Stimulated activated CD4-positive, alpha-beta T cell treated with anti-CD3 and anti-CD28 coated beads, Interleukin-1b, Interleukin-23, amount 100 ng/mL, for 4 hours (primary cell): ENCODE results near the gene MAML2.

Source experiments
- DNase-seq, 2 donors: peaks; one replicate each; pipeline ENCODE4 v3.0.0-alpha.2; 2020; ENCODE audit warnings: low read depth in 2 of 2

MAML2 gene

GRCh38 chr11:96339706-96340554 lies 3.1 kb downstream of the MAML2 start:
- no peak for DNase-seq

GRCh38 chr11:96338910-96339705 lies 3.9 kb downstream of the MAML2 start:
- no peak for DNase-seq

DNA sequence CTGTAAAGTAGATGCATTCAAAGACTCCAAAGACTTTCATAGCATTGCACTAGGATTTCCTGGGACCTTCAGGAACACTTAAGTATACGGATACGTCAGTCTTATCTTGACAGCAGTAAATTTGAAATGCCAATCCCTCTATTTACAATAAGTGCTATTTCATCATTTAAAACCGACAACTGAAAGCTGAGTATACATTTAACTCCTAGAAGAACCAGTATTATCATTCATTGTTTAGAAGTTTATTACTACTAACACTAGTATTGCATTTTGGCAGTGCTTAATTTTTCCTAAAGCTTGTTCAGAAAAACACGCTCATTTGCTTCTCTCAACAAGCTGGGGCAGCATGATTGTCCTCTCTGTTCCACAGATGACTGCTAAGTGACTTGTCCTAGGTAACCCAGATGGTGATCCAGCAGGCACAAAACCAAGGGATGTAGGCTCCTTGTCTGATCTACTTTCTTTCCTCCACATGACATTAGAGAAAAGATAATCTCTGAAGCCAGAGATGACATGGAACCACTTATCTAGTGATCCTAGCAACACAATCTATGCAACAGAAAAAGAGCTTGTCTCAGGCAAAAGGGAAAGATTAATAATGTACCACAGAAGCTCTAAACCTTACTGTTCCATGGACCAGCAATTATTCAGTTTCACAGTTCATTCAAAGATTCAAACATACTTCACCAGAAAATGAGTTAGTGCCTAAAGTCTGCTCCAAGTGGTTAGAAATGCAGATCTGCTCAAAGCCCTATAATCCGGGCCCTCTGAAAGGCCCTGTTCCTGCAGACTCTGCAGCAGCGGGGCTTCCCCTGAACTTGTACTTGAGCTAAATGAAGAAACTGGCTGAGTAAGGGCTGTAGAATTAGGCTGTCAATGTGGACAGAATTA lies 5.2 kb downstream of the MAML2 start:
- DNase-seq = no peak

DNA sequence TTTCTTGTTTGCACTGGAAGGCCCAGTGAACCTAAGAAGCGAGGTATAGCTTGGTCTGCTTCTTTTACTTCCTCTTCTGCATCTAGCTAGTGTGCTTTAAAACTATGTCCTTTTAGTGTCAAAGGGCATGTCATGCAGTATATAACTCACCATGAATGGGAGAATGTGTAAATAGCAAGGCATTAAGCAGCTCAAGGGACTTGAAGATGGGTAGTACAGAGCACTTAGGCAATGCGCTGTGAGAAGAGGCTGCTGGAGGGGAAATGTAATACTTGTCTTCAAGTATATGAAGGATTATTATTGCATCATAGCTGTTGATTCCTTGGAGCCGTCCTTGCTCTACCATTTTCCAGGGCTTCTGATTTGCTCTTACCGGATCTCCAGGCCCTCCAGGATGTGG lies 7.6 kb downstream of the MAML2 start:
- DNase-seq = no peak

GRCh38 chr11:96334219-96334618 lies 8.8 kb downstream of the MAML2 start:
- DNase-seq = no peak

DNA sequence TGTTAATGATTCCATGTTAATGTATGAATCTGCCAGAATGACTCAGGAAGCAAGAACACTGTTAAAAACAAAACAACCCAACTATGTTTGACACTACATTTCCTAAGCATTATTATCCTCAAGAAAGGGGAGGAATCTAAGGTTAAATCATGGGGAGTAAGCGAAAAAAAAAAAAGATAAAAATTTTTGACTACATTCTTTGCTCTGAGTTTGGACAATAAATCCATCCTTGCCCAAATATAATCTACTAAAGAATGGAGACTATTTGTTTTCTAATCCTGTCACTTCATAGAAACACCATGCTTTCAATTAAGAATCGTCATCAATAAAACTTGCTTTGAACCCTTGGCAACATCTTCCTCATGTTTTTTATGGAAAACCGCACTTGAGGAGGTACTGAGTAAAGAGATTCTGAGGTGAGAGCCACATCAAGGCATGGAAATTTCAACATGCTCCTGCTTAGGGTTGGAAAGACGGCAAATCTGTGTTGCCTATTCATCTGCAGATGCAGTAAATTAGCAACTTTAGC lies 9.7 kb downstream of the MAML2 start:
- no peak for DNase-seq

DNA sequence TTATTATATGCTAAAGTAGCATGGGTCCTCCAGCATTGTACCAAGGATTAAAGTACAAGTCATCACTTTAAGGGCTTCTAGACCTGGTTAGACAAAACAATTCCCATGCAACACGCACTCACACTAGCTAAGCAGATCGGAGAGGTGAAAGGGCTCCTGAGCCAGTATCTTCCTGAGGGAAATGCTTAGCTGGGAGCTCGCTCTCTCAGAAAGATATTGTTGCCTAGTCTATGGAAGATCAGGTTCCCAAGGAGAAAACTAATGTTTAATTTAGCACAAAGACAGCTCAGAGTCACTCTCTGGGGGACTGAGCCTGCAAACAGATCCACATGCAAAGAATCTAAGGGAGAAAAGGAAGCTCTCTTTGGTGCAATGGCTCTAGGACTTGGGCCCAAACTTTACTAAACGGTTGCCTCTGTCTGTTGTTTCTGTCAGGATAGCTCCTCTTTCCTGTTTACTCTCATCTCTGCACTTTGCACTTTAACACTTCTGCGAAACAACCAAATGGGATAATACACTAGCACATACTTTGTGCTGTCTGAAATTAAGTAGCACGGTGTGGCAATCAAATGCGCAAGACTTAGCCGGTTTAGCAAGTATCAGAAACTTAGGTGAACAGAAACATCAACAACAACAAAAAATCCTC lies 10.7 kb downstream of the MAML2 start:
- DNase-seq = no peak

DNA sequence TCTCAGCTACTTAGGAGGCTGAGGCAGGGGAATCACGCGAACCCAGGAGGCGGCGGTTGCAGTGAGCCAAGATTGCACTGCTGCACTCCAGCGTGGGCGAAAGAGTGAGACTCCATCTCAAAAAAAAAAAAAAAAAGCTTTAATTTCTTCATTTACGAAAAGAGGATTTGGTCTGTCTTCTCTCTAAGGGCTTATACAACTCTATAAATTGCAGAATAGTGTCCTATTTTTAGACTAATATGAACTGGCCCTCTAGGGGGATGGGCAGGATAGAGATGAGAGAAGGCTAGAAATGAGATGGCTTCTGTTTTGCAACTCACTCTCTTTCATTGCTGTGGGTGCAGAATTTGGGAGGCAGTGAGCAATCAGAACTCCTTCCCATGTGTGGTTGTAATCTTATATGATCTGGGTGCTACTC lies 11.3 kb downstream of the MAML2 start:
- no peak for DNase-seq

DNA sequence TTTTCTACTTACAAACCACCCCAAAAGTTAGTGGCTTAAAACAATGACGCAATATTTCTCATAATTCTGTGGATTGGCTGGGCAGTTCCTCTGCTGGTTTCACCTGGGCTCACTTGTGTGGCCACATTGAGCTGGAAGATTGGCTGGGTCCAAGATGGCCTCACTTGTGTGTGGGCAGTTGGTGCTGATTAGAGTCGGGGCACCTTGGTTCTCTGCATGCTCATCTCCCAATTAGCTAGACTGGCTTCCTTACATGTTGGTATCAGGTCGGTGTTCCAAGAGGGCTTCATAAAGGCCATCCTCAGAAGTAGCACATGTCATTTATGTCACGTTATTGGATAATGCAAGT lies 12.5 kb downstream of the MAML2 start:
- DNase-seq = no peak

GRCh38 chr11:96329855-96330510 lies 13.0 kb downstream of the MAML2 start:
- DNase-seq = no peak

- no peak for DNase-seq
These were observed 13.6 kb downstream of the MAML2 start for GRCh38 chr11:96329419-96329818.

DNA sequence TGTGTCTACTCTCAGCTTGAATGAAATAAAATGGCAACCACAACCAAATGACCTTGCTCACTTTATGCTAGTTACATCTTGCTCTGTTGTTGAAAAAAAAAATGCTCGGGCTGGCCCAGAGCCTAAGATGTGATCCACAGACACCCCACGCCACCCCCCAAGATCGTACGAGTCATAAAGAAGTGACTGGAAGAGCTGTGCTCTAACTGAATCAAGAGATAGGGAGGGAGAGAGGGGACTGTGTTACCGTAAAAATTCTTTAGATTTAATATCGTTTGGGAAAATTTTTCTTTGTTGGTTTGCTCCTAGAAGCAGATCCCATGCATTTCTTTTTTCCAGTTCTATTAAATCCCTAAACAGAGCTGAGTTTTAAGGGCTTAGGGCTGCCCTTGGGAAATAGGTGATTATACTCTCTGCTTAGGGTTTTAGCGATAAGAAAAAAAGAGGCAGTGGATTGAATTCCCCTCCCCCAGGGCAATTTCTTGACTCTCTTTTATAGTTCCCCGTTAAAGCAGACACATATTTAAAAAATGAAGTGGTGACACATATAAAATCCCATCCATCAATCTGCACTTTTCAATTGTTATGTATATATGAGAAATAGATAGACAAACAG lies 14.5 kb downstream of the MAML2 start:
- no peak for DNase-seq

DNA sequence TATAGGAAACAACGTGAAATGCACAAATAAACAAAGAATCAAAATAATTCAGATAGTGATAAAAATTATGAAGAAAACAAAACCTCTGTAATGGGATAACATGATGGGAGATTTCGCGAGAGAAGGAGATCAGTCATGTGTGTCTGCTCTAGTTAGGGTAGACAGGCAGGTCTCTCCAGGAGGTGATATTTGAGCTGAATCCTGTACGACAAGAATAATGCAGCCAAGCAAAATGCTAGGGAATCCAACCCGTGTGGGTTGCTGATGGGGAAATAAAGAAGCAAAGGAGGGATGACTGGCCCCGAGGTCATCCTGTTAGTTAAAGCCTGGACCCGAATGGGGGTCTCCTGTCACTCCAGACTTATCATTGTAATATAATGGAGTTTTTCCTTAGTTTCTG lies 16.0 kb downstream of the MAML2 start:
- DNase-seq = no peak

DNA sequence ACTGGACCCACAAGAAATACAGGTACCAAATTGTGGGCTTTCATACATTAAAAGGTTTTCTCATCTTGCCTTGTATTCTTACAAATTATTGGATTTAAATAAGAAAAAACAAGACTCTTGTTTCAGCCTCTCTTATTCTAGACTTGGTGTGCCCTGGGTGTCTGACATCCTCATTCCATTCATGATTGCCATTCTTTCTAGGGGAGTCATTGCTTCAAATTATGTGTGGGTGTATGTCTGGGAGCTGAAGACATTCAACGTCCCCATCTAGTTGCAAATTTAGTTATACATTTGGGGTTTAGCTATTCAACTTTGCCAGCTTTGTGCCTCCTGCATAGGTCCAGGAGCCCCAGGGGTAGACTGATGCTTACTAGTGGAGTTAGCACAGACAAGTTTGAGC lies 18.1 kb downstream of the MAML2 start:
- no peak for DNase-seq

- DNase-seq = no peak
These were observed 19.4 kb downstream of the MAML2 start for GRCh38 chr11:96323642-96323985.

- DNase-seq = no peak
These were observed 20.0 kb downstream of the MAML2 start for GRCh38 chr11:96322775-96323641.

- no peak for DNase-seq
These were observed 21.9 kb downstream of the MAML2 start for GRCh38 chr11:96321091-96321490.

DNA sequence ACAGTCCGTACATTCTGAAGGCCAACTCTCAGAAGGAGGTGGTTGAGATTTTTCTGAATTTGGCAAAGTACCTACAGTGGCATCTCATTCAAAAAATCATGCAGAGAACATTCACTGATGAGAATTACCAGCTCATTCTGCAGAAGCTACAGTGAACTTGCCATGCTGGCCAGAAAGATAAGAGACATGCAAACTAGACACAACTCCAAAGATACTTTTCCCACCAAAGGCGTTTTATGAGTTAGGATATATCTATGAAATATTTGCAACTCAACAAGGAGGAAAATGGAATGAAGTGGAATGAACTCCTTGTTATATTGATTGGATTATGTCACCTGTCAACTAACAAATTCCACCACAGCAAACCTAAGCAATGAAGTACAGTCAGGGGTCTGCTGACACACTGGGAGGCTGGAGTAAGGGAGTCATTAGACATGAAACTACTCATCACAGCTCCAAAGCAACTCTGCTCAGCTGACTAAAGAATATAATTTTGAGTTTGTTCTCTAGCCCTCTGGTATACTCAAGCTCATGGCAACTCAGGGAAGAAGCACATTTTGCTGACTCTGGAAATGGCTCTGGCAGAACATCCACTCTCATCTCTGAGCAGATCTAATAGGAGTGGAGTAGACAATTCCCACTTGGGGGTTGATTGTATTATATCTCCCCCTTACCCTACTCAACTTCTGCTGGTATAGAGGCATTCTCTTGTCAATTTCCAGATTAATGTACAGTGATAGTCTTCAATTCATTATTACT lies 22.9 kb downstream of the MAML2 start:
- DNase-seq = no peak

DNA sequence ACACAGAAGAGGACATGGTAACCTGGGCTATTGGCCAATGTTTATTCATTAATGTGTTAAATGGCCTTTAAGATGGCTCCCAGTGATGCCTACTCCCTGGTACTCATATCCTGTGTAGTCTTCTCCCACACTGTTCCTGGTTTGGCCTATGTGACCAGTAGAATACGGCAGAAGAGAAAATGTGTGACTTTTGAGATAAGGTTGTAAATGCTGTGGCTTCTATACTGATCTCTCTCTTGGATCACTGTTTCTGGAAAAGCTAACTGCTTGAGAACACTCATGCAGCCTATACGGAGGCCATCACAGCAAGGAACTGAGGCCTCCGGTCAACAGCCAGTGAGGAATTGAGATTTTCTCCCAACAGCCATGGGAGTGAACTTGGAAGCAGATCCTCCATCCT lies 24.1 kb downstream of the MAML2 start:
- DNase-seq = no peak
